ENCODE results near the gene ZNF674.
"Not testable (repeated sequence)": the region's sequence is repeated elsewhere in the genome, so short reads cannot be mapped to it uniquely, and the experiment has no call there.

ZNF674 gene

GRCh38 chrX:46547857-46548256 lies 2.6 kb upstream of the ZNF674 start:
- no peaks in the 10 kb centered on the region for H3K4me1 ChIP-seq
- DNase-seq, result no peak
- no peaks in the 10 kb centered on the region for H3K36me3 ChIP-seq
- TF ChIP-seq, protein P1, sequence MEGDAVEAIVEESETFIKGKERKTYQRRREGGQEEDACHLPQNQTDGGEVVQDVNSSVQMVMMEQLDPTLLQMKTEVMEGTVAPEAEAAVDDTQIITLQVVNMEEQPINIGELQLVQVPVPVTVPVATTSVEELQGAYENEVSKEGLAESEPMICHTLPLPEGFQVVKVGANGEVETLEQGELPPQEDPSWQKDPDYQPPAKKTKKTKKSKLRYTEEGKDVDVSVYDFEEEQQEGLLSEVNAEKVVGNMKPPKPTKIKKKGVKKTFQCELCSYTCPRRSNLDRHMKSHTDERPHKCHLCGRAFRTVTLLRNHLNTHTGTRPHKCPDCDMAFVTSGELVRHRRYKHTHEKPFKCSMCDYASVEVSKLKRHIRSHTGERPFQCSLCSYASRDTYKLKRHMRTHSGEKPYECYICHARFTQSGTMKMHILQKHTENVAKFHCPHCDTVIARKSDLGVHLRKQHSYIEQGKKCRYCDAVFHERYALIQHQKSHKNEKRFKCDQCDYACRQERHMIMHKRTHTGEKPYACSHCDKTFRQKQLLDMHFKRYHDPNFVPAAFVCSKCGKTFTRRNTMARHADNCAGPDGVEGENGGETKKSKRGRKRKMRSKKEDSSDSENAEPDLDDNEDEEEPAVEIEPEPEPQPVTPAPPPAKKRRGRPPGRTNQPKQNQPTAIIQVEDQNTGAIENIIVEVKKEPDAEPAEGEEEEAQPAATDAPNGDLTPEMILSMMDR (IDR thresholded peaks at IDR 0.05; ENCODE audit: low read depth, low read length), result no peak
- no peaks in the 10 kb centered on the region for H3K27me3 ChIP-seq
- H3K4me3 ChIP-seq (ENCODE audit: low read depth, low read length), result no peak overlapping the region
- H3K9me3 ChIP-seq, result no peaks in the 10 kb centered on the region

GRCh38 chrX:46544527-46544926 lies 694 bp downstream of the ZNF674 start:
- H3K4me1 ChIP-seq, DNase-seq, H3K27me3 ChIP-seq, H3K36me3 ChIP-seq, H3K9me3 ChIP-seq: not testable (repeated sequence)
- peak overlapping the region; percentile 90 for H3K4me3 ChIP-seq (ENCODE audit: low read depth, low read length)

DNA sequence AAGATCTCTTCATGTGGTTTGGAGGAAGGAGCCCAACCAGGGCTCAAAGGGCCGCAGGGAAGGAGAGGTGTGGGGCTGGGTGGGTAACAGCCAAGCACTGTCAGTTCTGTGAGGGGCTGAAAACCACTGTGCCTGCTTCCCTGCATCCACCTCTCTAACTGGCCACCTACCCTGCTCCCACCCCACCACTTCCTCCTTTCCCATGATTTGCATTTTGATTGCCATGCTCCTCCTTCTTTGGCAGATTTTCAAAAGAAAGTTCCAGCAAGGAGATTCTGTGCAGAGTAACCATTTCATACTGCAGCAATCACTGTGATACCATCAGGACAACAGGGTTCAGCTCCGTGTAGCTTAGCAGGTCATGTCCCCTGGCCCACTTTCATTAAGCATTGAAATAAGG lies 1.8 kb downstream of the ZNF674 start:
- TF ChIP-seq, protein P1 (IDR thresholded peaks at IDR 0.05; ENCODE audit: low read depth, low read length), result no peak
- no peak for DNase-seq
- no peaks in the 10 kb centered on the region for H3K36me3 ChIP-seq

DNA sequence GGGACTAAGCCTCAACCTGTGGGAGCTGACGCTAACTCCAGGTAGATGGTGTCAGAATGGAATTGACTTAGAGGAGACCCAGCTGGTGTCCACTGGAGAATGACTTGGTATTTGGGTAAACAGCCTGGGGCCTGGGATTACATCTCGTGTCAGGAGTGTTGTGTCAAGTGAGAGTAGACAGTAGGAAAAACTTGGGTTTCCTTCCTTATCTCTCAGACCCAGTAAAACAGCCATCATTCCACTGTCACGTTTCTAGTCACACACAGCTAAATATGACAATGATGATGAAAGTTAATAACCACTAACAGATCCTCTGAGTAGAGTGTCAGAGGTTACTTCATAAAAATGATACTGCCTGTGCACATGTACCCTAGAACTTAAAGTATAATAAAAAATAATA lies 13.8 kb downstream of the ZNF674 start:
- Histone ChIP-seq H3K36me3 (no peaks in the 10 kb centered on the region), H3K9me3 (no peaks in the 10 kb centered on the region), H3K4me1 (no peaks in the 10 kb centered on the region), H3K4me3 (ENCODE audit: low read depth, low read length) (no peak overlapping the region), H3K27me3 (no peaks in the 10 kb centered on the region)
- no peak for DNase-seq
- TF ChIP-seq, protein P1 (IDR thresholded peaks at IDR 0.05; ENCODE audit: low read depth, low read length), result no peak

More for the DNA sequence above, 1.8 kb downstream of the ZNF674 start:
- H3K4me3 ChIP-seq (ENCODE audit: low read depth, low read length), result no peak overlapping the region
- H3K27me3 ChIP-seq, result no peaks in the 10 kb centered on the region
- H3K9me3 ChIP-seq, result no peaks in the 10 kb centered on the region
- no peaks in the 10 kb centered on the region for H3K4me1 ChIP-seq

DNA sequence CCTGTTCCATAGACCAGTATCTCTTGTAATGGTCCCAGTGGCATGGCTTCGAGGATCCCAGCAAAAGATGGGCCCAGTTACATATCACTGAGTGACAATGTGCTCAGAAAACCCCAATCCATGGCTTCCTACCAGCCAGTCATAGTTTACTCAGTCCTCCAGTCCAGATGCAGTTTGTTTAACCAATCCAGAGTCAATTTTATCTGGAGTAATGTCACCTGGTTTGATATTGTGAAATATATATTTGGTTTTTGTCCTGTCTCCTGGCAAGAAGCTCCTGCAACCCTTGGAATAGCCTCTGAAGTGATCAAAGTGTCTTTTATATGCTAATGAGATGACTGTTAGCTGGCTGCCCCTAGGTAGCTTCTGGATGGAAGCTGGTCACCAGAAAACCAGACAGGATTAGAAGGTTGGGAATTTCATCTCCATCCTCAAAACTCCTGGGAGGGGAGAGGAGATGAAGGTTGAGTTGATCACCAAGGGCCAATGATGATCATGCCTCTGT lies 14.8 kb downstream of the ZNF674 start:
- H3K9me3 ChIP-seq; H3K27me3 ChIP-seq; H3K4me3 ChIP-seq (ENCODE audit: low read depth, low read length); H3K36me3 ChIP-seq; H3K4me1 ChIP-seq; DNase-seq: not testable (repeated sequence)

GRCh38 chrX:46529740-46530403 lies 15.3 kb downstream of the ZNF674 start:
- not testable (repeated sequence) for H3K36me3 ChIP-seq; DNase-seq; H3K9me3 ChIP-seq; H3K27me3 ChIP-seq; H3K4me1 ChIP-seq; H3K4me3 ChIP-seq (ENCODE audit: low read depth, low read length)

DNA sequence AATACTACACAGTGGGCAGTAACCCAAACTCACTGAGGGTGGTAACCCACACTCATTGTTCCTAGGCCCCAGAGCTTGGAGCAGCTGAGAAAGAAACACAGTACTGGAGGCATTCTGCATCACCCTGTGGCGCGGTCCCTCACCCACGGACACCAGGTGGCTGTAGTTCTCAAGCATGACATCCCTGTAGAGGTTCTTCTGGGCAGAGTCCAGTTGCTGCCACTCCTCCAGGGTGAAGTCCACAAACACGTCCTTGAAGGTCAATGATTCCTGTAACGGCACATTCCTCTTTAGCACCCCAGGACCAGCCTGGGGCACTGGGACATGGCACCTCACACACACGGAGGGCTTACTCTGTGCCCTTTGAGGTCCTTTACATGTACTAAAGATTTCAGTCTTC lies 16.6 kb downstream of the ZNF674 start:
- not testable (repeated sequence) for DNase-seq; H3K4me3 ChIP-seq (ENCODE audit: low read depth, low read length); H3K36me3 ChIP-seq; H3K4me1 ChIP-seq; H3K9me3 ChIP-seq; H3K27me3 ChIP-seq

GRCh38 chrX:46506076-46506475 lies 39.1 kb downstream of the ZNF674 start:
- Histone ChIP-seq H3K27me3 (no peaks in the 10 kb centered on the region), H3K4me1 (no peaks in the 10 kb centered on the region), H3K4me3 (ENCODE audit: low read depth, low read length) (no peak overlapping the region), H3K9me3 (no peaks in the 10 kb centered on the region), H3K36me3 (no peaks in the 10 kb centered on the region)
- DNase-seq, result no peak
- TF ChIP-seq, protein P1 (IDR thresholded peaks at IDR 0.05; ENCODE audit: low read depth, low read length), result no peak
